Sigmoid colon (tissue), 7 donors: Measurements from ENCODE around the gene SLC35A2. TPM values are rescaled to one million over a fixed set of nuclear protein-coding genes. Genes with fewer than 3 reads are reported as not detected.

Experiments used
- DNase-seq: peaks from one replicate; pipeline ENCODE4 v3.0.0-alpha.2; 2019
- H3K27ac ChIP-seq, 4 donors: fragments of 200-600 bp; sonication (generic); one replicate each; pipeline ENCODE4 v1.5.1; 2016 to 2019; ENCODE audit warnings: mild to moderate bottlenecking in 1 of 4
- H3K27me3 ChIP-seq, 3 donors: fragments of 200-600 bp; sonication (generic); one replicate each; pipeline ENCODE4 v1.5.1; 2019; ENCODE audit warnings: mild to moderate bottlenecking in 1 of 3
- H3K36me3 ChIP-seq, 4 donors: fragments of 200-600 bp; sonication (generic); one replicate each; pipeline ENCODE4 v1.5.1; 2016 to 2019
- H3K4me1 ChIP-seq, 4 donors: fragments of 200-600 bp; sonication (generic); one replicate each; pipeline ENCODE4 v1.5.1; 2017 to 2019
- H3K4me3 ChIP-seq, 4 donors: fragments of 200-600 bp; sonication (generic); one replicate each; pipeline ENCODE4 v1.5.1; 2017 to 2019; ENCODE audit warnings: mild to moderate bottlenecking in 2 of 4, moderate library complexity in 1 of 4
- H3K9me3 ChIP-seq, 4 donors: fragments of 200-600 bp in 3 of 4; sonication (generic) in 3 of 4; one replicate each; pipeline versions ENCODE4 v1.5.1 to v1.6.1; 2013 to 2019
- CTCF ChIP-seq, 4 experiments: fragments of 450-650 bp in 3 of 4; fragments of 200-600 bp in 1 of 4; IDR thresholded peaks; one replicate each; pipeline ENCODE4 v1.5.1; 2016 to 2019; ENCODE audit warnings: antibody characterized with exemption in 4 of 4, mild to moderate bottlenecking in 3 of 4, moderate library complexity in 2 of 4
- EP300 ChIP-seq, 4 donors: sonication (generic); formaldehyde crosslinking; IDR thresholded peaks; one replicate each; pipeline ENCODE4 v1.6.1; 2017; ENCODE audit warnings: antibody characterized with exemption in 4 of 4
- POLR2A ChIP-seq, 2 donors: fragments of 450-650 bp; IDR thresholded peaks; one replicate each; pipeline ENCODE4 v1.6.1; 2016; ENCODE audit warnings: antibody characterized with exemption in 2 of 2, mild to moderate bottlenecking in 2 of 2, moderate library complexity in 2 of 2
- POLR2AphosphoS5 ChIP-seq, 4 donors: sonication (generic); formaldehyde crosslinking; IDR thresholded peaks; one replicate each; pipeline ENCODE4 v1.6.1; 2017; ENCODE audit warnings: antibody characterized with exemption in 4 of 4
- WGBS, 2 donors: extraction: QIAGEN DNeasy Blood & Tissue Kit; methylation state at CpG; one replicate each; pipeline ENCODE4 v1.1.7; 2013; 5-methylcytosine and 5-hydroxymethylcytosine counted together
- intact Hi-C: fragments of 100-400 bp; cut with DNase I; formaldehyde crosslinking; loops from one replicate; pipeline ENCODE4 v1.15.1; 2023
- polyA plus RNA-seq, 3 donors: library from polyadenylated mRNA; stranded (reverse); fragments of 200-250 nt; gene quantifications; one replicate each; pipeline ENCODE4 v1.2.3, GENCODE V29; 2013
- total RNA-seq, 4 donors: library from RNA; depleted of rRNA; stranded (reverse); fragments of >200 nt; gene quantifications; one replicate each; pipeline ENCODE4 v1.1.0, GENCODE V29; 2016
- donor health status: healthy with polysubstance abuse.
- donor health status: Bipolar disorder and iron deficiency.
- donor health status: healthy.

SLC35A2 gene
- total and polyA plus RNA-seq, 7 donors = 5.6 to 43.9 (median 6.4) TPM

GRCh38 chrX:48904626-48905025, 6.8 kb downstream of the SLC35A2 start:
- Histone ChIP-seq H3K9me3 (no peaks in the 10 kb centered on the region), H3K4me1 (peaks cover 0 to 2% (median 0%) of the 10 kb centered on the region in 4 donors), H3K27me3 (no peaks in the 10 kb centered on the region), H3K27ac (no peak overlapping the region), H3K4me3 (no peak overlapping the region), H3K36me3 (peaks cover 0 to 46% (median 8%) of the 10 kb centered on the region in 4 donors)
- DNase-seq = no peak
- intact Hi-C loops = no loop called here
- TF ChIP-seq EP300 (IDR thresholded peaks at IDR 0.05) (no peak), CTCF (IDR thresholded peaks at IDR 0.05) (no peak)
- WGBS, 2 donors = 88 to 92% methylated on average over 14 of the region's 14 CpGs

- Histone ChIP-seq H3K27ac (no peak overlapping the region), H3K27me3 (no peaks in the 10 kb centered on the region), H3K36me3 (peaks cover 0 to 49% (median 8%) of the 10 kb centered on the region in 4 donors), H3K9me3 (no peaks in the 10 kb centered on the region), H3K4me3 (no peak overlapping the region), H3K4me1 (peaks cover 0 to 7% (median under 1%) of the 10 kb centered on the region in 4 donors)
- WGBS, 2 donors = 81 to 86% methylated on average over 8 of the region's 8 CpGs
- DNase-seq = no peak
- intact Hi-C loops = no loop called here
- TF ChIP-seq POLR2AphosphoS5 (IDR thresholded peaks at IDR 0.05) (no peak), CTCF (IDR thresholded peaks at IDR 0.05) (no peak), EP300 (IDR thresholded peaks at IDR 0.05) (no peak), POLR2A (IDR thresholded peaks at IDR 0.05) (no peak)
Observed at GRCh38 chrX:48904180-48904579, 7.3 kb downstream of the SLC35A2 start.

GRCh38 chrX:48903290-48903689, 8.2 kb downstream of the SLC35A2 start:
- Histone ChIP-seq H3K9me3 (no peaks in the 10 kb centered on the region), H3K27me3 (no peaks in the 10 kb centered on the region), H3K4me3 (no peak overlapping the region), H3K27ac (no peak overlapping the region), H3K36me3 (peaks cover 0 to 49% (median 8%) of the 10 kb centered on the region in 4 donors), H3K4me1 (peaks cover 0 to 12% (median 7%) of the 10 kb centered on the region in 4 donors)
- no peak for DNase-seq
- TF ChIP-seq POLR2A (IDR thresholded peaks at IDR 0.05) = no peak
- no peak for TF ChIP-seq EP300 (IDR thresholded peaks at IDR 0.05)
- no peak for TF ChIP-seq POLR2AphosphoS5 (IDR thresholded peaks at IDR 0.05)
- TF ChIP-seq CTCF (IDR thresholded peaks at IDR 0.05) = no peak
- intact Hi-C loops = no loop called here
- 83 to 93% methylated on average over 6 of the region's 6 CpGs for WGBS, 2 donors

GRCh38 chrX:48902776-48903175, 8.7 kb downstream of the SLC35A2 start:
- no peak for DNase-seq
- no peaks in the 10 kb centered on the region for H3K27me3 ChIP-seq
- H3K4me3 ChIP-seq = no peak overlapping the region
- TF ChIP-seq POLR2AphosphoS5 (IDR thresholded peaks at IDR 0.05) (no peak), EP300 (IDR thresholded peaks at IDR 0.05) (no peak), POLR2A (IDR thresholded peaks at IDR 0.05) (no peak), CTCF (IDR thresholded peaks at IDR 0.05) (no peak)
- H3K27ac ChIP-seq = no peak overlapping the region
- no peaks in the 10 kb centered on the region for H3K9me3 ChIP-seq
- peaks cover 0 to 12% (median 7%) of the 10 kb centered on the region in 4 donors for H3K4me1 ChIP-seq
- H3K36me3 ChIP-seq = peaks cover 0 to 49% (median 8%) of the 10 kb centered on the region in 4 donors
- WGBS, 2 donors = 92 to 94% methylated on average over 14 of the region's 14 CpGs
- intact Hi-C loops = no loop called here

GRCh38 chrX:48902135-48902534, 9.3 kb downstream of the SLC35A2 start:
- WGBS, 2 donors = 95% methylated on average over 20 of the region's 20 CpGs
- H3K36me3 ChIP-seq = peaks cover 0 to 49% (median 8%) of the 10 kb centered on the region in 4 donors
- H3K27ac ChIP-seq = no peak overlapping the region
- H3K27me3 ChIP-seq = no peaks in the 10 kb centered on the region
- no peak overlapping the region for H3K4me3 ChIP-seq
- no peaks in the 10 kb centered on the region for H3K9me3 ChIP-seq
- H3K4me1 ChIP-seq = peaks cover 0 to 12% (median 7%) of the 10 kb centered on the region in 4 donors
- intact Hi-C loops = no loop called here
- no peak for DNase-seq
- TF ChIP-seq POLR2AphosphoS5 (IDR thresholded peaks at IDR 0.05) = no peak
- no peak for TF ChIP-seq CTCF (IDR thresholded peaks at IDR 0.05)
- TF ChIP-seq EP300 (IDR thresholded peaks at IDR 0.05) = no peak
- TF ChIP-seq POLR2A (IDR thresholded peaks at IDR 0.05) = no peak
